Gastrocnemius medialis (tissue), 4 donors: Measurements from ENCODE around the gene MFSD6. TPM values are rescaled to one million over a fixed set of nuclear protein-coding genes. Genes with fewer than 3 reads are reported as not detected.
"Not testable (repeated sequence)": the region's sequence is repeated elsewhere in the genome, so short reads cannot be mapped to it uniquely, and the experiment has no call there.

Experiments
- ATAC-seq, 2 donors: fragments of 150-250 bp; one replicate each; pipeline ENCODE4 v1.9.1; 2016
- DNase-seq, 2 donors: peaks; one replicate each; pipeline ENCODE4 v3.0.0-alpha.2; 2019
- H3K27ac ChIP-seq, 4 donors: fragments of 200-600 bp; sonication (generic); 1 replicate in 1 of 4; 2 replicates in 3 of 4; pipeline ENCODE4 v1.5.1; 2016 to 2018; ENCODE audit warnings: mild to moderate bottlenecking in 2 of 4, moderate library complexity in 1 of 4
- H3K27me3 ChIP-seq, 3 donors: fragments of 200-600 bp; sonication (generic) in 2 of 3; 1 replicate in 1 of 3; 2 replicates in 2 of 3; pipeline versions ENCODE4 v1.5.1 to v1.6.0; 2016 to 2019; ENCODE audit warnings: mild to moderate bottlenecking in 1 of 3, moderate library complexity in 1 of 3
- H3K36me3 ChIP-seq, 2 donors: fragments of 200-600 bp; sonication (generic) in 1 of 2; one replicate each; pipeline ENCODE4 v1.5.1; 2017 to 2018
- H3K4me1 ChIP-seq, 2 donors: fragments of 200-600 bp; sonication (generic) in 1 of 2; one replicate each; pipeline ENCODE4 v1.5.1; 2016 to 2017; ENCODE audit warnings: mild to moderate bottlenecking in 2 of 2
- H3K4me3 ChIP-seq, 4 donors: fragments of 200-600 bp; sonication (generic) in 3 of 4; 1 replicate in 1 of 4; 2 replicates in 3 of 4; pipeline ENCODE4 v1.5.1; 2016 to 2019; ENCODE audit warnings: mild to moderate bottlenecking in 2 of 4
- H3K9me3 ChIP-seq, 3 donors: fragments of 200-600 bp; sonication (generic) in 2 of 3; 1 replicate in 1 of 3; 2 replicates in 2 of 3; pipeline ENCODE4 v1.5.1; 2016 to 2019
- POLR2A ChIP-seq, 2 donors: fragments of 450-650 bp; IDR thresholded peaks; one replicate each; pipeline ENCODE4 v1.6.1; 2017; ENCODE audit warnings: antibody characterized with exemption in 2 of 2, mild to moderate bottlenecking in 2 of 2, moderate library complexity in 2 of 2
- in situ Hi-C, 4 donors: fragments of 200-750 bp; cut with MboI; loops; one replicate each; pipeline versions ENCODE4 v1.15.0 to v1.8.0; 2017; ENCODE audit warnings: low sequenced_read_pairs in 4 of 4
- intact Hi-C: fragments of 100-400 bp; cut with DNase I; formaldehyde crosslinking; loops from one replicate; pipeline ENCODE4 v1.15.1; 2023; ENCODE audit warnings: low total_unique reads
- total RNA-seq, 4 donors: library from RNA; depleted of rRNA; stranded (reverse); fragments of >200 nt; gene quantifications; one replicate each; pipeline versions ENCODE4 v1.1.0 to v1.2.3, GENCODE V29; 2016
- TF ChIP-seq, protein P1 (sequence below), 5 experiments: fragments of 450-650 bp in 3 of 5; fragments of 200-600 bp in 2 of 5; sonication (generic) in 2 of 5; IDR thresholded peaks in 4 of 5; conservative IDR thresholded peaks in 1 of 5; 1 replicate in 4 of 5; 2 replicates in 1 of 5; pipeline ENCODE4 v1.5.1; 2016 to 2019; ENCODE audit warnings: antibody characterized with exemption in 5 of 5, mild to moderate bottlenecking in 3 of 5, moderate library complexity in 3 of 5

MFSD6 gene
- total RNA-seq, 4 donors from 2014 or later, result 9.3 to 20.3 (median 12.5) TPM

DNA sequence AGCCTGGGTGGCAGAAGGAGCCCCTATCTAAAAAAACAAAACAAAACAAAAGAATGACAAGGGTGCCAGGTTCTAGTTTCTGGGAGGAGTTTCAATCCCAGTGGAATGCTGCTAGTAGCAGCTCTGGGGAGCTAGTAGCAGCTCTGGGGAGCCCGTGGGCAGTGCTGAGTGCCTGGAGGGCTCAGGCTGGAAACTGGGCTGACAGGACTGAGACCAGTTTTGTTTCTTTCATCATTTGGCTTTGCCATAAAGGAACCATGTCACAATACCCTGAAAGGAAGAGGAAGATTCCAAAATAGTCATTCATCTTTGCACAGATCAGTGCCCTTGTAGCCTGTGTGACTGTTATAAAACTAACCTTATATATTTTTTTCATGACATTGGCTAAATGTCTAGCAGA lies 10.6 kb downstream of the MFSD6 start:
- peak in 1 of 2 donors; percentile 23 for ATAC-seq
- peak overlapping the region in 2 of 4 donors; percentile 16 to 61 for H3K27ac ChIP-seq
- H3K27me3 ChIP-seq, result no peaks in the 10 kb centered on the region
- intact Hi-C loops, result loop anchor here (5.0 kb wide), 1 partner anchor 44 kb away; no protein-coding TSS in a partner anchor
- H3K9me3 ChIP-seq, result no peaks in the 10 kb centered on the region
- H3K36me3 ChIP-seq, result no peaks in the 10 kb centered on the region
- in situ Hi-C loops, result no loop called here
- peaks cover 11 to 16% of the 10 kb centered on the region in 2 donors for H3K4me1 ChIP-seq
- H3K4me3 ChIP-seq, result no peak overlapping the region
- TF ChIP-seq POLR2A (IDR thresholded peaks at IDR 0.05), result no peak
- TF ChIP-seq, protein P1, sequence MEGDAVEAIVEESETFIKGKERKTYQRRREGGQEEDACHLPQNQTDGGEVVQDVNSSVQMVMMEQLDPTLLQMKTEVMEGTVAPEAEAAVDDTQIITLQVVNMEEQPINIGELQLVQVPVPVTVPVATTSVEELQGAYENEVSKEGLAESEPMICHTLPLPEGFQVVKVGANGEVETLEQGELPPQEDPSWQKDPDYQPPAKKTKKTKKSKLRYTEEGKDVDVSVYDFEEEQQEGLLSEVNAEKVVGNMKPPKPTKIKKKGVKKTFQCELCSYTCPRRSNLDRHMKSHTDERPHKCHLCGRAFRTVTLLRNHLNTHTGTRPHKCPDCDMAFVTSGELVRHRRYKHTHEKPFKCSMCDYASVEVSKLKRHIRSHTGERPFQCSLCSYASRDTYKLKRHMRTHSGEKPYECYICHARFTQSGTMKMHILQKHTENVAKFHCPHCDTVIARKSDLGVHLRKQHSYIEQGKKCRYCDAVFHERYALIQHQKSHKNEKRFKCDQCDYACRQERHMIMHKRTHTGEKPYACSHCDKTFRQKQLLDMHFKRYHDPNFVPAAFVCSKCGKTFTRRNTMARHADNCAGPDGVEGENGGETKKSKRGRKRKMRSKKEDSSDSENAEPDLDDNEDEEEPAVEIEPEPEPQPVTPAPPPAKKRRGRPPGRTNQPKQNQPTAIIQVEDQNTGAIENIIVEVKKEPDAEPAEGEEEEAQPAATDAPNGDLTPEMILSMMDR (IDR thresholded peaks at IDR 0.05 in 4 of 5, conservative IDR thresholded peaks at IDR 0.05 in 1 of 5), result no peak
- DNase-seq, result no peak

DNA sequence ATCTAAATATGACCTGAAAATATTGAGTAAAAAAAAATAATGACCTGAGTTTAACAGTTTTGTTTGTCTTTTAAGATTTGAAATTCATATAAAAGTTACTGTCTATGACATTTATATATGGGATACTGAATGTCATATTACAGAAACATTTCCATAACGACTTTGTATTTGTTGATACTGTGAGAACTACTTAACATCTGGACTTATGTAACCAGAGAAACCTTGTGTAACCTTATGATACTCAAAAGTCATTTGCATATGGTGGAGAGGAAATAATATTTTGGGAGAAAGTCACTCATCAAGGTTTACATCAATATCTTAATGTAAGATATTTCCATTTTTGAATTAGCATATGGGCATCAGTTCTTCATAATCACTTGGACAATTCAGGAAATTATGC lies 12.6 kb downstream of the MFSD6 start:
- Histone ChIP-seq H3K9me3 (no peaks in the 10 kb centered on the region), H3K4me3 (no peak overlapping the region), H3K36me3 (no peaks in the 10 kb centered on the region), H3K4me1 (peaks cover 11 to 12% of the 10 kb centered on the region in 2 donors), H3K27ac (no peak overlapping the region), H3K27me3 (no peaks in the 10 kb centered on the region)
- DNase-seq, result no peak
- no peak for ATAC-seq
- TF ChIP-seq POLR2A (IDR thresholded peaks at IDR 0.05), result no peak
- TF ChIP-seq, protein P1 (IDR thresholded peaks at IDR 0.05 in 4 of 5, conservative IDR thresholded peaks at IDR 0.05 in 1 of 5), result no peak
- in situ Hi-C loops, result no loop called here
- intact Hi-C loops, result no loop called here

DNA sequence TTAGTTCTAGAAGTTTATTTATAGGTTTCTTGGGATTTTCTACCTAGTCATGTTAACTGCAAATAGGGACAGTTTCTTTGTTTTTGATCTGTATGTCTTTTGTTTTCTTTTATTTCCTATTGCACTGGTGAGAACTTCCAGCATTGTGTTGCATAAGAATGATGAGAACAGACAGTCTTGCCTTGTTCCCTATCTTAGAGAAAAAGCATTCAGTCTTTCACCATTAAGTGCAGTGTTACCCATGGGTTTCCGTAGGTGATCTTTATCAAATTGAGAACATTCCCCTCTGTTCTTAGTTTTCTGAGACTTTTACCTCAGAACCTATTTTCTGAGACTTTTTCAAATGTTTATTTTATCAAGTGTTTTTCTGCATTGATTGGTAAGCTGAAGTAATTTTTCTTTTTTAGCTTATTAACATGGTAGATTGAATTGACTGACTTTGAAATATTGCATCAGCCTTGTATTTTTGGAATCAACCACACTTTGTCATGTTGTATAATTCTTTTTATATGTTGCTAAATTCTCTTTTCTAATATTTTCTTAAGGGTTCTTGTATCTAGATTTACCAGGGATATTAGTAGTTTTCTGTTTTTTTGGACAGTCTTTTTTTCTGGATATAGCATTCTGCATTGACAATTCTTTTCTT lies 17.2 kb downstream of the MFSD6 start:
- Histone ChIP-seq H3K36me3 (no peaks in the 10 kb centered on the region), H3K27ac (no peak overlapping the region), H3K4me1 (no peaks in the 10 kb centered on the region), H3K9me3 (no peaks in the 10 kb centered on the region), H3K27me3 (no peaks in the 10 kb centered on the region), H3K4me3 (no peak overlapping the region)
- DNase-seq (no peak), ATAC-seq (no peak)
- intact Hi-C loops (no loop called here), in situ Hi-C loops (no loop called here)
- TF ChIP-seq, protein P1 (IDR thresholded peaks at IDR 0.05 in 4 of 5, conservative IDR thresholded peaks at IDR 0.05 in 1 of 5), result no peak
- TF ChIP-seq POLR2A (IDR thresholded peaks at IDR 0.05), result no peak

DNA sequence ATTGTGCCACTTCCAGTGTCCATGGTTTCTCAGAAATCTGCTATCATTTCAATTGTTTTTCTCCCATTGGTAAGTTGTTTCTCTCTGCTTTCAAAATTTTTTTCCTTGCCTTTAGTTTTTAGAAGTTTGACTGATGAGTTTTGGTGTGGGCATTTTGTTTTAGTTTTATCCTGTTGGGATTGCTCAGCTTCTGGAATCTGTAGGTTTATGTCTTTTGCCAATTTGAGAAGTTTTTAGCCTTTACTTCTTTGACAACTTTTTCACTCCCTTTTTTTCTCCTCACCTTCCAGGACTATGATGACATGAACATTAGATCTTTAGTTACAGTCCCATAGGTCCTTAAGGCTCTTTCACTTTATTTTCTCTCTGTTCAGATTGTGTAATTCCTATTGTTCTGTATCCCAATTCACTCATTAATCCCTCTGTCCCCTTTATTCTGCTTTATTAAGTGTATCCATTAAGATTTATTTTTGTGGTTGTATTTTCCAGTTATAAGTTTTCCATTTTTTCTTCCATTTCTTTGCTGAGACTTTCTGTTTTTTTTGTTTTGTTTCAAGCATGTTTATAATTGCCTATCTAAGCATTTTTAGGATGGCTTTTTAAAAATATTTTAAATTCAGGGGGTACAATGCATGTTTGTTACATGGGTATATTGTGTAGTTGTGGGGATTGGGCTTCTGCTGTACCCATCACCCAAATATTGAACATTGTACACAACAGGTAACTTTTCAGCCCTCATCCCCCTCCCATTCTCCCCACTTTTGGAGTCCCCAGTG lies 17.9 kb downstream of the MFSD6 start:
- in situ Hi-C loops, result no loop called here
- Histone ChIP-seq H3K4me3 (no peak overlapping the region), H3K9me3 (no peaks in the 10 kb centered on the region), H3K27me3 (no peaks in the 10 kb centered on the region), H3K27ac (no peak overlapping the region), H3K36me3 (no peaks in the 10 kb centered on the region), H3K4me1 (no peaks in the 10 kb centered on the region)
- no peak for ATAC-seq
- TF ChIP-seq POLR2A (IDR thresholded peaks at IDR 0.05), result no peak
- TF ChIP-seq, protein P1 (IDR thresholded peaks at IDR 0.05 in 4 of 5, conservative IDR thresholded peaks at IDR 0.05 in 1 of 5), result no peak
- no peak for DNase-seq
- intact Hi-C loops, result no loop called here

DNA sequence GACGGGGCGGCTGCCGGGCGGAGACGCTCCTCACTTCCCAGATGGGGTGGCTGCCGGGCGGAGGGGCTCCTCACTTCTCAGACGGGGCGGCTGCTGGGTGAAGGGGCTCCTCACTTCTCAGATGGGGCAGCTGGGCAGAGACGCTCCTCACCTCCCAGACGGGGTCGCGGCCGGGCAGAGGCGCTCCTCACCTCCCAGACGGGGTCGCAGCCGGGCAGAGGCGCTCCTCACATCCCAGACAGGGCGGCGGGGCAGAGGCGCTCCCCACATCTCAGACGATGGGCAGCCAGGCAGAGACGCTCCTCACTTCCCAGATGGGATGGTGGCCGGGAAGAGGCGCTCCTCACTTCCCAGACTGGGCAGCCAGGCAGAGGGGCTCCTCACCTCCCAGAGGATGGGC lies 22.7 kb downstream of the MFSD6 start:
- ATAC-seq, H3K27ac ChIP-seq, H3K4me1 ChIP-seq, H3K27me3 ChIP-seq, H3K4me3 ChIP-seq, H3K9me3 ChIP-seq, intact Hi-C loops, H3K36me3 ChIP-seq, in situ Hi-C loops, DNase-seq: not testable (repeated sequence)
